BJ (cell line): Measurements from ENCODE around the gene HIF3A. TPM values are rescaled to one million over a fixed set of nuclear protein-coding genes. Genes with fewer than 3 reads are reported as not detected.

Experiments used
- CTCF ChIA-PET: fragments of 350-600 bp; formaldehyde crosslinking; extraction: SDS; loops from one replicate; lab custom pipeline; 2021; ENCODE audit warnings: antibody characterized with exemption, inconsistent platforms; lab: Yijun Ruan, JAX
- POLR2A ChIA-PET: fragments of 300-600 bp; sonication (Branson Sonifier 250); formaldehyde crosslinking; extraction: SDS; loops from one replicate; lab custom pipeline; 2021; ENCODE audit warnings: antibody characterized with exemption; lab: Charles Lee
- DNase-seq: peaks from one replicate; pipeline ENCODE4 v3.0.0-alpha.2; 2011; ENCODE audit warnings: low read depth
- H3K27me3 ChIP-seq: 2 replicates; pipeline ENCODE4 v1.6.0; 2011; ENCODE audit warnings: low read length; ENCODE audit not compliant: control insufficient read depth, insufficient read depth
- H3K36me3 ChIP-seq: 2 replicates; pipeline ENCODE4 v1.5.1; 2011; ENCODE audit warnings: low read length; ENCODE audit not compliant: control insufficient read depth, insufficient read depth
- H3K4me3 ChIP-seq: 2 replicates; pipeline ENCODE4 v1.5.1; 2011; ENCODE audit warnings: low read depth, mild to moderate bottlenecking, control low read depth, low read length
- polyA plus RNA-seq: library from polyadenylated mRNA; depleted of rRNA; stranded (reverse); fragments of >200 nt; gene quantifications from 2 replicates; pipeline ENCODE4 v1.2.3, GENCODE V29; 2011
- TF ChIP-seq, protein P1 (sequence below): IDR thresholded peaks from 2 replicates; pipeline ENCODE4 v1.5.1; 2011; ENCODE audit warnings: low read depth, mild to moderate bottlenecking, control low read depth, inconsistent platforms, low read length, moderate library complexity; ENCODE audit not compliant: insufficient read depth

The HIF3A gene
- polyA plus RNA-seq, 1 experiment: not detected

DNA sequence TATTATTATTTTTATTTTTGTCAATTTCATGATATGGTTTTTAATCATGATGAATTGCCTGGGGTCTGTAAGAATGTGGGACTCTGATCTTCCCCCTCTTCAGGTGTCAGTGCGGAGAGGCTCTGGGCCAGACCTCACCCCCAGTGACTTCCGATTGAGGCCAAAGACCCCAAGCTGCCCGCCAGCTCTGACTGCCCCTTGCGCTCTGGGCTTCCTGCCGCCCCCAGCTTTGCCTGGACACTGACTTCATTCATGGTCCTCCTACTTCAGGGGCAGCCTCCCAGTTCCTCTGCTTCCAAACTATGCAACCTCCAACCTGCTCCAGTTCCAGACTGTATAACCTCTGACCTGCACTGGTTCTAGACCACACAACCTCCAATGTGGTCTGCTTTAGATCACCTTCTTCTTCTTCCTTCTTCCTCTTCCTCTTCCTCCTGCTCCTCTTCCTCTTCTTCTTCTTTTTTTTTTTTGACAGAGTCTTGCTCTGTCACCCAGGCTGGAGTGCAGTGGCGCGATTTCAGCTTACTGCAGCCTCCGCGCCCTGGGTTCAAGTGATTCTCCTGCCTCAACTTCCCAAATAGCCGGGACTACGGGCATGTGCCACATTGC, 43.3 kb downstream of the HIF3A start:
- TF ChIP-seq, protein P1, sequence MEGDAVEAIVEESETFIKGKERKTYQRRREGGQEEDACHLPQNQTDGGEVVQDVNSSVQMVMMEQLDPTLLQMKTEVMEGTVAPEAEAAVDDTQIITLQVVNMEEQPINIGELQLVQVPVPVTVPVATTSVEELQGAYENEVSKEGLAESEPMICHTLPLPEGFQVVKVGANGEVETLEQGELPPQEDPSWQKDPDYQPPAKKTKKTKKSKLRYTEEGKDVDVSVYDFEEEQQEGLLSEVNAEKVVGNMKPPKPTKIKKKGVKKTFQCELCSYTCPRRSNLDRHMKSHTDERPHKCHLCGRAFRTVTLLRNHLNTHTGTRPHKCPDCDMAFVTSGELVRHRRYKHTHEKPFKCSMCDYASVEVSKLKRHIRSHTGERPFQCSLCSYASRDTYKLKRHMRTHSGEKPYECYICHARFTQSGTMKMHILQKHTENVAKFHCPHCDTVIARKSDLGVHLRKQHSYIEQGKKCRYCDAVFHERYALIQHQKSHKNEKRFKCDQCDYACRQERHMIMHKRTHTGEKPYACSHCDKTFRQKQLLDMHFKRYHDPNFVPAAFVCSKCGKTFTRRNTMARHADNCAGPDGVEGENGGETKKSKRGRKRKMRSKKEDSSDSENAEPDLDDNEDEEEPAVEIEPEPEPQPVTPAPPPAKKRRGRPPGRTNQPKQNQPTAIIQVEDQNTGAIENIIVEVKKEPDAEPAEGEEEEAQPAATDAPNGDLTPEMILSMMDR: no peak
- no peaks in the 10 kb centered on the region for H3K36me3 ChIP-seq
- H3K4me3 ChIP-seq: no peak overlapping the region
- CTCF ChIA-PET: no interaction called here
- peaks cover 6% of the 10 kb centered on the region for H3K27me3 ChIP-seq
- no peak for DNase-seq
- POLR2A ChIA-PET: no interaction called here

DNA sequence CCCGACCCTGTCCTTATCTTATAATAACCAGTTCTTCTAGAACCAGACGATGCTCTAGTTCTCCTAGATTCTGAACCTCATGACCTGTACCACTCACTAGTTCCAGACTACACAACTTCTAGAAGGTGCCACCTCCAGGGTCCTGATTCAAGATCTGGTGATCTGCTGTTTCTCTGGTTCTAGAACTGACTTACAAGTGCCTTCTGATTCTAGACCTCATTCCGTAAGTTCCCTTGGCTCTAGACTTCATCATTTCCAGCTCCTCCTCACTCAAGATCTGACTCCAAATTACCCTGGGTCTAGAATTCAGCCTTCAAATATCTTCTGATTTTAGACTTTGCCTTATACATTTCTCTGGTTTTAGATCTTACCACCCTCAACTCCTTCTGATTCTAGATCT, 45.1 kb downstream of the HIF3A start:
- Histone ChIP-seq H3K4me3 (no peak overlapping the region), H3K36me3 (no peaks in the 10 kb centered on the region), H3K27me3 (peaks cover 6% of the 10 kb centered on the region)
- TF ChIP-seq, protein P1: no peak
- no peak for DNase-seq
- POLR2A ChIA-PET: no interaction called here
- CTCF ChIA-PET: no interaction called here

DNA sequence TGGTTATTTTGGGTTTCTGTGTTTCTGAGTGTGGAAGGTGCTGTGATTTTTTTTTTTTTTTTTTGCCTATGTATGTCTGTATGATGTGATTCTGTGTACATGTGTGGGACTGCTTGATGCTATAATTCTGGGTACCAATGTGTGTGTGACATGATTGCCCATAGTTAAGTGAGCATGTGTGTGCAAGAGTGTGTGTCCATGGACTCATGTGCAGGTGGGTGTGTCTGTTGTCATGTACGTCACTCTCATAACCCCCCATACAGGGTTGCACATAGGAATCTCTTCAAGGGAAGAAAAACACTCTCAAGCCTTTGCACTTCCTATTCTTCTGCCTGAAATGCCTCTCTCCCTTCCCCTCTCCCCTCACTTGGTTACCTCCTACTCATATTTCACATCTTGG, 47.5 kb downstream of the HIF3A start:
- H3K36me3 ChIP-seq: no peaks in the 10 kb centered on the region
- ChIA-PET CTCF (no interaction called here), POLR2A (no interaction called here)
- H3K4me3 ChIP-seq: no peak overlapping the region
- peaks cover 2% of the 10 kb centered on the region for H3K27me3 ChIP-seq
- TF ChIP-seq, protein P1: no peak
- DNase-seq: no peak

DNA sequence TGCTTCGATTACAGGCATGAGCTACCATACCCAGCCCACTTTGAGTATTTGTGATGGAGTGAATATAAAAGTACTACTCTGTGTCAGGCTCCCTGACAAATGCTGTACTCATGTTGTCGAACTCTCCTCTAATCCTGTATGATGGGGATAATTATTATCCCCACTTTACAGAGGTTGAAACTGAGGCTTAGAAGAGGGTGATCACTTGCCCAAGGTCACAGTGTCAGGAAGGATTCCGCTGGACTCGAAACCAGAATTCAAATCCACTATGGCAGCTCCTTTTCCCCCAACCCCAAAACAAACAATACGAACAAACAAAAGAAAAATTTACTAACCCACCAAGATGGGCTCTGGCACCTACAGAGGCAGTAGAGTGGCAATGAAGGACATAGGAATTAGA, 48.3 kb downstream of the HIF3A start:
- CTCF ChIA-PET: no interaction called here
- TF ChIP-seq, protein P1: no peak

DNA sequence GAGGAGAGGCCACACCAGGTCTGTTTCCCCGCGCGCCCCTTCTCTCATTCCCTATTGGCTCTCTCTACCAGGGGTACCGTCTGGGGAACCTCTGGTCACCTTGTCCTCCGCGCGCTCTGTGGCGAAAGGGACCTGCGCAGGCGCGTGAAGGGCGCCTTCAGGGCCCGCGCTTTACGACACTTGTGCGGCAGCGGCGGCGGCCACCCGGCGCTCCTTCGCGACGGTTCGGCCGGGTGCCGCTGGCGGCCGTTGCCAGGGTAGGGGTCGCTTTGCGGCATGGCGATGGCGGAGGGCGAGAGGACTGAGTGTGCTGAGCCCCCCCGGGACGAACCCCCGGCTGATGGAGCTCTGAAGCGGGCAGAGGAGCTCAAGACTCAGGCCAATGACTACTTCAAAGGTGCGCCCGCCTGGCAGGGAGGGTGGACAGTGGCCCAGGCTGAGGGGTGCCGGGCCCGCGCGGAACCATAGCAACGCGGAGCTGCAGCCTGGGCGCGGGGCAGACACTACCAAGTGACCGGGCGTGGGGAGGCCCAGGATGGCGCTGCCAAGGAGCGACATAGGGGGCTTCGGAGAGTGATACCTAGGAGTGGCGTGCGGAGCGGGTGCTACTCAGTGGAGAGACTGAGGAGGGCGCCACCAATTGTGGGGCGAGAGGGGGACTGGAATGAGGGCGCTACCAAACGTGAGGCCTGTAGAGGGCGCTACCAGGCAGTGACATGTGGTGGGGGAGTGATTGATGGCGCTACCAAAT, 50.2 kb downstream of the HIF3A start, which contains the start of gene PPP5C:
Gene PPP5C (plus strand): TSS at position 267 of the 751 bp plus-strand sequence. CDS start 10 bp downstream, at position 277.
- ChIA-PET POLR2A (interaction anchor here (0.5 kb wide), 1 partner anchor 197 kb away, joined by 6 read pairs; no protein-coding TSS in a partner anchor), CTCF (interaction anchor here (0.7 to 1.6 kb wide), 19 partner anchors 11 to 203 kb away, joined by 3 to 8 read pairs (median 4); no protein-coding TSS in a partner anchor)
- TF ChIP-seq, protein P1: peak; percentile 96
- H3K27me3 ChIP-seq: no peaks in the 10 kb centered on the region; the same call in 1 of the 2 replicates
- peak; percentile 39 for DNase-seq
- no peaks in the 10 kb centered on the region for H3K36me3 ChIP-seq
- H3K4me3 ChIP-seq: peak within 1 kb of the TSS; percentile 100

More for the DNA sequence above, 48.3 kb downstream of the HIF3A start:
- DNase-seq: no peak
- peaks cover under 1% of the 10 kb centered on the region for H3K27me3 ChIP-seq
- POLR2A ChIA-PET: no interaction called here
- H3K4me3 ChIP-seq: no peak overlapping the region
- H3K36me3 ChIP-seq: no peaks in the 10 kb centered on the region
